Measurements from ENCODE around the gene DDX42.

DNA sequence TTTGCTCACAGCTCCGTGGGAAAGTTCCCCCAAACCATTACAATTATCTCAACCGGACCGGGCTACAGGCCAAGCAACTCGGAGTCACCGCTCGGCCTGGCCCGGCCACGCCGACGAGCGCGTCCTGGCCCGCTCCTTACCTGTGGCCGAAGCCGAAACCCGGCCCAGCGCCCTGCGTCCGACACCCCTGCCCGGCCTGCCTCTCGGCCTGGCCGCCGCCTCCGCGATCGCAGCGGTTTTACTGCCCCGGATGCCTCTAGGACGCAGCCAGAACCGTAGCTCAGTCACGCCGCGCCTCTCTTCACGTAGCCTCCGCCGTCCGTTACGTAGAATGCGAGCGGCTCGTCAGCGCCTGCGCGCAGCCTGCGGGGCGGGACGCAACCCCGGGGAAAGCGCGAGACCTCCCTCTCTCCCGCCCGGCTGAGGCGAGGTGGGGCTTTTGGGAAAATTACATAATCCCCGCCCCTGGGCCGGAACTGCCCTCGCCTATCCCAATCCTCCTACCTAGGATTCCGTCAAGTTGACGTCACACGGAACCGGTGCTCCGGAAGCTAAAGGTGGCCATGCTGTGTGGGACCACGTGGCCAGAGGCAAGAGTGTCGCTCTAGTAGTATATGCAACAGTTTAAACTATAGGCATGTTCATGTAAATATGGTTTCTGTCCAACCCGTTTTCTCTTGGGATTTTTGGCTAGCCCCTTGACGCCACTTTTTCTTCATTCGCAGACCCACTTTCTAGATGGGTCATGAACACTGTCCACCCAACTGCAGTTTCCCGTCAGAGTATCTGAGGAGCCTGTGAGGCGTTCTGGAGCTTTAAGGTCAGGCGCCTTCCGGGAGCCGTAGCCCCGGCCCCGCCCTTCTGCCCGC, 464 bp upstream of the DDX42 start, which contains the start of gene CCDC47:
- TF ChIP-seq EZH2 (IDR thresholded peaks at IDR 0.05; ENCODE audit: borderline replicate concordance, insufficient read depth, low read depth, low read length, poor library complexity, severe bottlenecking): no peak
- TF ChIP-seq, protein P1, sequence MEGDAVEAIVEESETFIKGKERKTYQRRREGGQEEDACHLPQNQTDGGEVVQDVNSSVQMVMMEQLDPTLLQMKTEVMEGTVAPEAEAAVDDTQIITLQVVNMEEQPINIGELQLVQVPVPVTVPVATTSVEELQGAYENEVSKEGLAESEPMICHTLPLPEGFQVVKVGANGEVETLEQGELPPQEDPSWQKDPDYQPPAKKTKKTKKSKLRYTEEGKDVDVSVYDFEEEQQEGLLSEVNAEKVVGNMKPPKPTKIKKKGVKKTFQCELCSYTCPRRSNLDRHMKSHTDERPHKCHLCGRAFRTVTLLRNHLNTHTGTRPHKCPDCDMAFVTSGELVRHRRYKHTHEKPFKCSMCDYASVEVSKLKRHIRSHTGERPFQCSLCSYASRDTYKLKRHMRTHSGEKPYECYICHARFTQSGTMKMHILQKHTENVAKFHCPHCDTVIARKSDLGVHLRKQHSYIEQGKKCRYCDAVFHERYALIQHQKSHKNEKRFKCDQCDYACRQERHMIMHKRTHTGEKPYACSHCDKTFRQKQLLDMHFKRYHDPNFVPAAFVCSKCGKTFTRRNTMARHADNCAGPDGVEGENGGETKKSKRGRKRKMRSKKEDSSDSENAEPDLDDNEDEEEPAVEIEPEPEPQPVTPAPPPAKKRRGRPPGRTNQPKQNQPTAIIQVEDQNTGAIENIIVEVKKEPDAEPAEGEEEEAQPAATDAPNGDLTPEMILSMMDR (IDR thresholded peaks at IDR 0.05): no peak
